GM12878 (cell line): ENCODE data around the gene COL13A1. TPM values are rescaled to one million over a fixed set of nuclear protein-coding genes. Genes with fewer than 3 reads are reported as not detected.

Experiments
- ATAC-seq: fragments of 200-7000 bp; cut with Tn5 transposase; 3 replicates; pipeline ENCODE4 v1.9.1; 2020; ENCODE audit warnings: mild to moderate bottlenecking, moderate library complexity
- BruUV-seq: library from RNA; stranded (reverse); fragments of 400-500 nt; replicated peaks from 2 replicates; lab custom pipeline; 2021; lab: Mats Ljungman, UMichigan
- CTCF ChIA-PET: fragments of 300-600 bp; sonication (Branson Sonifier 250); formaldehyde crosslinking; extraction: SDS; loops from one replicate; lab custom pipeline; 2021; ENCODE audit warnings: inconsistent platforms; lab: Yijun Ruan, JAX
- POLR2A ChIA-PET: fragments of 350-600 bp; formaldehyde crosslinking; extraction: SDS; loops from one replicate; lab custom pipeline; 2021; ENCODE audit warnings: inconsistent platforms; lab: Charles Lee
- RAD21 ChIA-PET: fragments of 300-600 bp; sonication (Branson Sonifier 250); formaldehyde crosslinking; loops from one replicate; lab custom pipeline; 2023; ENCODE audit warnings: antibody characterized with exemption; ENCODE audit not compliant: unreplicated experiment; lab: Charles Lee
- SMC1A ChIA-PET: fragments of 300-600 bp; sonication (Branson Sonifier 250); formaldehyde crosslinking; loops from one replicate; lab custom pipeline; 2023; ENCODE audit not compliant: unreplicated experiment, uncharacterized antibody; lab: Charles Lee
- DNase-seq: peaks from one replicate; pipeline ENCODE4 v3.0.0-alpha.2; 2011; ENCODE audit warnings: low read depth, low spot score
- FAIRE-seq: peaks from 3 replicates; lab custom pipeline; 2011; peaks lifted over from hg19 to GRCh38; lab: Jason Lieb, UNC
- H2AFZ ChIP-seq: 2 replicates; pipeline ENCODE4 v1.6.0; 2011; ENCODE audit warnings: low read depth, low read length, control low read depth; ENCODE audit not compliant: control insufficient read depth
- H3K27ac ChIP-seq: 2 replicates; pipeline ENCODE4 v1.5.1; 2011; ENCODE audit warnings: control low read depth; ENCODE audit not compliant: control insufficient read depth, insufficient read depth
- H3K27me3 ChIP-seq, 2 experiments: replicated peaks in 1 of 2; 2 replicates each; pipeline versions ENCODE4 v1.6.0 to v1.6.1; 2011; ENCODE audit warnings: low read length in 1 of 2; ENCODE audit not compliant: control insufficient read depth in 2 of 2, insufficient read depth in 2 of 2
- H3K36me3 ChIP-seq, 2 experiments: 2 replicates each; pipeline ENCODE4 v1.5.1; 2011; ENCODE audit warnings: low read length in 1 of 2; ENCODE audit not compliant: control insufficient read depth in 2 of 2, insufficient read depth in 2 of 2
- H3K4me1 ChIP-seq: 2 replicates; pipeline ENCODE4 v1.6.1; 2011; ENCODE audit warnings: mild to moderate bottlenecking, low read length, moderate library complexity, mixed read lengths; ENCODE audit not compliant: control insufficient read depth, insufficient read depth
- H3K4me2 ChIP-seq: 2 replicates; pipeline ENCODE4 v1.6.0; 2011; ENCODE audit warnings: control low read depth; ENCODE audit not compliant: control insufficient read depth, insufficient read depth
- H3K4me3 ChIP-seq: fragments of 200-600 bp; sonication (generic); 2 replicates; pipeline ENCODE4 v1.5.1; 2016
- H3K79me2 ChIP-seq: 2 replicates; pipeline ENCODE4 v1.6.0; 2011; ENCODE audit warnings: low read length; ENCODE audit not compliant: control insufficient read depth, insufficient read depth
- H3K9ac ChIP-seq: 2 replicates; pipeline ENCODE4 v1.8.0; 2011; ENCODE audit warnings: low read length, control low read depth, mixed read lengths; ENCODE audit not compliant: control insufficient read depth, insufficient read depth
- H3K9me3 ChIP-seq: replicated peaks from 3 replicates; pipeline ENCODE4 v1.5.1; 2011; ENCODE audit warnings: mild to moderate bottlenecking, low read length; ENCODE audit not compliant: control insufficient read depth, insufficient read depth
- H4K20me1 ChIP-seq: 2 replicates; pipeline ENCODE4 v1.6.0; 2011; ENCODE audit not compliant: control insufficient read depth, insufficient read depth
- BCL11A ChIP-seq: IDR thresholded peaks from 2 replicates; pipeline ENCODE4 v1.6.1; 2011; ENCODE audit warnings: low read depth, low read length
- CREB1 ChIP-seq: IDR thresholded peaks from 2 replicates; pipeline ENCODE4 v1.6.1; 2012; ENCODE audit warnings: low read depth, mild to moderate bottlenecking, inconsistent platforms
- EED ChIP-seq: sonication (generic); IDR thresholded peaks from 2 replicates; pipeline ENCODE4 v1.6.1; 2016; ENCODE audit warnings: antibody characterized with exemption, low read depth
- ESRRA ChIP-seq: IDR thresholded peaks from 2 replicates; pipeline ENCODE4 v1.6.1; 2012; ENCODE audit warnings: mild to moderate bottlenecking, low read length, improper control_type of control experiment
- EZH2 ChIP-seq: IDR thresholded peaks from 2 replicates; pipeline ENCODE4 v1.6.1; 2012; ENCODE audit warnings: low read depth, mild to moderate bottlenecking, control low read depth, inconsistent platforms, low read length, borderline replicate concordance; ENCODE audit not compliant: control insufficient read depth
- HDAC6 ChIP-seq: fragments of 200-600 bp; sonication (generic); IDR thresholded peaks from one replicate; pipeline ENCODE4 v1.8.0; 2017; ENCODE audit warnings: antibody characterized with exemption; ENCODE audit not compliant: unreplicated experiment
- MEF2B ChIP-seq: fragments of 450-650 bp; IDR thresholded peaks from 2 replicates; pipeline ENCODE4 v1.6.1; 2018; ENCODE audit warnings: mild to moderate bottlenecking, moderate library complexity; ENCODE audit not compliant: partially characterized antibody, poor library complexity, severe bottlenecking
- MYC ChIP-seq: IDR thresholded peaks from 2 replicates; pipeline ENCODE4 v1.6.1; 2011; ENCODE audit warnings: mild to moderate bottlenecking, low read length, moderate library complexity, inconsistent platforms; ENCODE audit not compliant: insufficient read depth, insufficient replicate concordance, insufficient read length, severe bottlenecking
- RB1 ChIP-seq: fragments of 450-650 bp; formaldehyde crosslinking; IDR thresholded peaks from 2 replicates; pipeline ENCODE4 v1.6.1; 2017; ENCODE audit warnings: mild to moderate bottlenecking, borderline replicate concordance
- SMAD1 ChIP-seq: fragments of 450-650 bp; IDR thresholded peaks from 2 replicates; pipeline ENCODE4 v1.6.1; 2018; ENCODE audit warnings: mild to moderate bottlenecking, low read depth; ENCODE audit not compliant: partially characterized antibody
- YBX1 ChIP-seq: fragments of 450-650 bp; IDR thresholded peaks from 2 replicates; pipeline ENCODE4 v1.6.1; 2016; ENCODE audit warnings: antibody characterized with exemption
- ZBTB11 ChIP-seq: fragments of 450-650 bp; formaldehyde crosslinking; IDR thresholded peaks from 2 replicates; pipeline ENCODE4 v1.5.0; 2022; ENCODE audit warnings: mild to moderate bottlenecking, missing genetic modification characterization
- ZNF217 ChIP-seq: fragments of 450-650 bp; IDR thresholded peaks from 2 replicates; pipeline ENCODE4 v1.6.1; 2017; ENCODE audit warnings: antibody characterized with exemption, mild to moderate bottlenecking
- ZNF384 ChIP-seq: IDR thresholded peaks from 2 replicates; pipeline ENCODE4 v1.6.1; 2012; ENCODE audit warnings: low read depth, mild to moderate bottlenecking, low read length, improper control_type of control experiment, borderline replicate concordance
- ZSCAN29 ChIP-seq: fragments of 450-650 bp; IDR thresholded peaks from 2 replicates; pipeline ENCODE4 v1.6.1; 2017; ENCODE audit warnings: mild to moderate bottlenecking, moderate library complexity
- WGBS: methylation state at CpG from one replicate; pipeline ENCODE4 v1.1.6; 2016; ENCODE audit warnings: low lambda C conversion rate; ENCODE audit not compliant: insufficient replicate concordance, insufficient coverage; ENCODE audit errors: missing lambda C conversion rate; 5-methylcytosine and 5-hydroxymethylcytosine counted together
- in situ Hi-C: fragments of 300-500 bp; cut with MboI; formaldehyde crosslinking; loops from 9 replicates; pipeline ENCODE4 v1.14.3; 2018; ENCODE audit warnings: mixed read lengths
- intact Hi-C: fragments of 100-400 bp; cut with micrococcal nuclease; formaldehyde crosslinking; loops from one replicate; pipeline ENCODE4 v1.14.2; 2022; ENCODE audit not compliant: unreplicated experiment
- polyA plus RNA-seq, 11 experiments: library from polyadenylated mRNA; depleted of rRNA in 4 of 11; unstranded in 6 of 11; stranded (reverse) in 5 of 11; fragments of >200 nt; fragmentation: Nextera tagmentation in 4 of 11; fragmentation: Illumina TruSeq in 1 of 11; extraction: Ambion mirVana in 4 of 11; extraction: Trizol in 1 of 11; gene quantifications; 1 replicate in 1 of 11; 2 replicates in 10 of 11; pipeline versions ENCODE4 v1.2.1 to v1.2.3, GENCODE V29; 2011 to 2016; ENCODE audit warnings: inconsistent platforms in 2 of 11, missing spikeins in 2 of 11, low read depth in 1 of 11
- total RNA-seq, 4 experiments: library from RNA; depleted of rRNA in 3 of 4; stranded (reverse); fragments of >200 nt in 3 of 4; fragmentation: Illumina TruSeq in 1 of 4; extraction: Trizol in 1 of 4; gene quantifications; 2 replicates each; pipeline versions ENCODE4 v1.2.1 to v1.2.3, GENCODE V29; 2013 to 2021
- TF ChIP-seq, protein P1 (sequence below): IDR thresholded peaks from 2 replicates; pipeline ENCODE4 v1.6.1; 2012; ENCODE audit warnings: low read depth, low read length, improper control_type of control experiment
- TF ChIP-seq, protein P2 (sequence below): fragments of 450-650 bp; IDR thresholded peaks from 2 replicates; pipeline ENCODE4 v1.6.1; 2017; ENCODE audit warnings: borderline replicate concordance

COL13A1 gene
- total and polyA plus RNA-seq, 10 of the 15 experiments (the other 5 are each of a cell fraction or from before 2014, with no cell fraction given), result 0.03 to 0.15 (median 0.05) TPM; not detected in 7

DNA sequence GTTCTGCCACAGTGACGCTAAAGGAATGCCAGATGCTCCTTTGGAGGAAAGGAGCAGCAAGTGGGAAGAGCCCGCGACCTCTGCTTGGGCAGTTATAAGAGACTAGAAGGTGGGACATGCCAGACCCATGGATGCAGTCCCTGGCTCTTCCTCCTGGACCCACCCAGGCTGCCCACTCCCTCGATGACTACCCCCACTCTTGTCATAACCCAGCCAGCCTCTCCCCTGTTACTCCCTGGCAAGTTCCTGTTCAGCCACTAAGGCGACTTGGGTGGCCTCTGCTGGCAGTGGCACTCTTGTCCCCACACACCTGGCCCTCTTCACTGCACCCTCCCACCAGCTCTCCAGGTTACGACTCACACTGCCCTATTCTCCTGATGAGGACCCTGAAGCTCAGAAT lies 33.5 kb downstream of the COL13A1 start:
- CTCF ChIA-PET, result no interaction called here
- in situ Hi-C loops, result no loop called here
- no peak for FAIRE-seq

More for the DNA sequence above, 33.5 kb downstream of the COL13A1 start:
- ChIA-PET RAD21 (no interaction called here), SMC1A (no interaction called here), POLR2A (no interaction called here)
- DNase-seq (no peak), ATAC-seq (no peak)
- Histone ChIP-seq H3K4me2 (no peak overlapping the region), H3K9me3 (no peaks in the 10 kb centered on the region), H3K36me3 (no peaks in the 10 kb centered on the region), H3K4me3 (no peak overlapping the region), H3K27me3 (peaks cover 4 to 6% of the 10 kb centered on the region in 2 experiments; a peak in 3 of 4 replicates), H2AFZ (no peak overlapping the region), H3K27ac (no peak overlapping the region), H3K9ac (no peak overlapping the region), H3K4me1 (no peaks in the 10 kb centered on the region), H3K79me2 (no peaks in the 10 kb centered on the region), H4K20me1 (no peaks in the 10 kb centered on the region)
- BruUV-seq, result no TSS peak
- TF ChIP-seq SMAD1 (no peak), MYC (no peak), ZNF384 (no peak), MEF2B (no peak), CREB1 (no peak), RB1 (no peak), ESRRA (no peak), HDAC6 (no peak), ZSCAN29 (no peak), YBX1 (no peak), ZBTB11 (CRISPR knock-in tag) (no peak), EED (no peak), EZH2 (no peak), ZNF217 (no peak), BCL11A (no peak)
- TF ChIP-seq, protein P1, sequence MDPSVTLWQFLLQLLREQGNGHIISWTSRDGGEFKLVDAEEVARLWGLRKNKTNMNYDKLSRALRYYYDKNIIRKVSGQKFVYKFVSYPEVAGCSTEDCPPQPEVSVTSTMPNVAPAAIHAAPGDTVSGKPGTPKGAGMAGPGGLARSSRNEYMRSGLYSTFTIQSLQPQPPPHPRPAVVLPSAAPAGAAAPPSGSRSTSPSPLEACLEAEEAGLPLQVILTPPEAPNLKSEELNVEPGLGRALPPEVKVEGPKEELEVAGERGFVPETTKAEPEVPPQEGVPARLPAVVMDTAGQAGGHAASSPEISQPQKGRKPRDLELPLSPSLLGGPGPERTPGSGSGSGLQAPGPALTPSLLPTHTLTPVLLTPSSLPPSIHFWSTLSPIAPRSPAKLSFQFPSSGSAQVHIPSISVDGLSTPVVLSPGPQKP, result no peak
- TF ChIP-seq, protein P2, sequence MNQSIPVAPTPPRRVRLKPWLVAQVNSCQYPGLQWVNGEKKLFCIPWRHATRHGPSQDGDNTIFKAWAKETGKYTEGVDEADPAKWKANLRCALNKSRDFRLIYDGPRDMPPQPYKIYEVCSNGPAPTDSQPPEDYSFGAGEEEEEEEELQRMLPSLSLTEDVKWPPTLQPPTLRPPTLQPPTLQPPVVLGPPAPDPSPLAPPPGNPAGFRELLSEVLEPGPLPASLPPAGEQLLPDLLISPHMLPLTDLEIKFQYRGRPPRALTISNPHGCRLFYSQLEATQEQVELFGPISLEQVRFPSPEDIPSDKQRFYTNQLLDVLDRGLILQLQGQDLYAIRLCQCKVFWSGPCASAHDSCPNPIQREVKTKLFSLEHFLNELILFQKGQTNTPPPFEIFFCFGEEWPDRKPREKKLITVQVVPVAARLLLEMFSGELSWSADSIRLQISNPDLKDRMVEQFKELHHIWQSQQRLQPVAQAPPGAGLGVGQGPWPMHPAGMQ, result no peak
- intact Hi-C loops, result no loop called here
- 18% methylated on average over 5 of the region's 6 CpGs for WGBS
